Endothelial cell of umbilical vein (primary cell): ENCODE results near the gene NUP54. TPM values are rescaled to one million over a fixed set of nuclear protein-coding genes. Genes with fewer than 3 reads are reported as not detected.
A peak's percentile ranks its signal among the peaks of the same experiment; 100 is the strongest.

Experiments used
- BruUV-seq: library from RNA; stranded (reverse); fragments of 400-500 nt; replicated peaks from 2 replicates; lab custom pipeline; 2021; lab: Mats Ljungman, UMichigan
- CTCF ChIA-PET: fragments of 300-600, 350-600 bp; sonication (Branson Sonifier 250); formaldehyde crosslinking; loops from one replicate; lab custom pipeline; 2021; ENCODE audit warnings: antibody characterized with exemption, inconsistent platforms; lab: Charles Lee
- POLR2A ChIA-PET: fragments of 300-600, 350-600 bp; sonication (Branson Sonifier 250); formaldehyde crosslinking; loops from one replicate; lab custom pipeline; 2021; ENCODE audit warnings: antibody characterized with exemption, inconsistent platforms; lab: Charles Lee
- DNase-seq: peaks from one replicate; pipeline ENCODE4 v3.0.0-alpha.2; 2011; ENCODE audit warnings: low read depth, low spot score
- FAIRE-seq: peaks from 2 replicates; lab custom pipeline; 2011; peaks lifted over from hg19 to GRCh38; lab: Jason Lieb, UNC
- H2AFZ ChIP-seq: 2 replicates; pipeline ENCODE4 v1.6.0; 2012; ENCODE audit warnings: low read depth, low read length, control low read depth, inconsistent platforms
- H3K27ac ChIP-seq: 2 replicates; pipeline ENCODE4 v1.5.1; 2011; ENCODE audit warnings: low read depth, mild to moderate bottlenecking, control low read depth, low read length, moderate library complexity; ENCODE audit not compliant: insufficient read depth
- H3K27me3 ChIP-seq, 2 experiments: 2 replicates each; pipeline versions ENCODE4 v1.6.0 to v1.6.1; 2011; ENCODE audit warnings: low read length in 2 of 2, mixed read lengths in 1 of 2; ENCODE audit not compliant: control insufficient read depth in 2 of 2, insufficient read depth in 2 of 2
- H3K36me3 ChIP-seq, 2 experiments: 2 replicates in 1 of 2; 3 replicates in 1 of 2; pipeline ENCODE4 v1.5.1; 2011; ENCODE audit warnings: low read length in 2 of 2, mild to moderate bottlenecking in 1 of 2, moderate library complexity in 1 of 2; ENCODE audit not compliant: control insufficient read depth in 2 of 2, insufficient read depth in 2 of 2; ENCODE audit errors: extremely low read depth in 1 of 2
- H3K4me1 ChIP-seq: 3 replicates; pipeline ENCODE4 v1.5.1; 2011; ENCODE audit warnings: mild to moderate bottlenecking, low read length; ENCODE audit not compliant: control insufficient read depth, insufficient read depth; ENCODE audit errors: extremely low read depth
- H3K4me2 ChIP-seq: 2 replicates; pipeline ENCODE4 v1.6.1; 2011; ENCODE audit warnings: low read length, control low read depth, mixed read lengths; ENCODE audit not compliant: insufficient read depth
- H3K4me3 ChIP-seq, 3 experiments: fragments of 200-600 bp in 1 of 3; sonication (generic), shearing (Covaris generic) in 1 of 3; replicated peaks in 1 of 3; 2 replicates each; pipeline ENCODE4 v1.5.1; 2011 to 2016; ENCODE audit warnings: control low read depth in 3 of 3, low read length in 3 of 3, mild to moderate bottlenecking in 2 of 3, inconsistent platforms in 1 of 3, low read depth in 1 of 3, moderate library complexity in 1 of 3; ENCODE audit not compliant: insufficient read depth in 1 of 3
- H3K79me2 ChIP-seq: 2 replicates; pipeline ENCODE4 v1.6.0; 2012; ENCODE audit warnings: low read length, inconsistent platforms; ENCODE audit not compliant: control insufficient read depth, insufficient read depth
- H3K9ac ChIP-seq: replicated peaks from 2 replicates; pipeline ENCODE3; 2011; ENCODE audit warnings: low read length, control low read depth; ENCODE audit not compliant: insufficient read depth; ENCODE audit errors: extremely low read depth
- H3K9me1 ChIP-seq: replicated peaks from 3 replicates; pipeline ENCODE4 v1.6.0; 2011; ENCODE audit warnings: mild to moderate bottlenecking, low read length; ENCODE audit not compliant: control insufficient read depth, insufficient read depth; ENCODE audit errors: extremely low read depth
- H3K9me3 ChIP-seq: replicated peaks from 2 replicates; pipeline ENCODE4 v1.5.1; 2012; ENCODE audit warnings: low read length, inconsistent platforms; ENCODE audit not compliant: control insufficient read depth, insufficient read depth
- H4K20me1 ChIP-seq: replicated peaks from 2 replicates; pipeline ENCODE3; 2011; ENCODE audit warnings: mild to moderate bottlenecking, low read length; ENCODE audit not compliant: control insufficient read depth, insufficient read depth; ENCODE audit errors: extremely low read depth
- EZH2 ChIP-seq: IDR thresholded peaks from 2 replicates; pipeline ENCODE4 v1.6.1; 2012; ENCODE audit warnings: borderline replicate concordance, low read depth, mild to moderate bottlenecking, moderate library complexity, low read length, inconsistent platforms; ENCODE audit not compliant: severe bottlenecking
- FOS ChIP-seq: IDR thresholded peaks from 2 replicates; pipeline ENCODE4 v1.6.1; 2011; ENCODE audit warnings: mild to moderate bottlenecking, low read length, moderate library complexity, borderline replicate concordance; ENCODE audit not compliant: insufficient read depth
- GATA2 ChIP-seq: IDR thresholded peaks from 2 replicates; pipeline ENCODE4 v1.7.0; 2011; ENCODE audit warnings: low read depth, mild to moderate bottlenecking, moderate library complexity, mixed read lengths, low read length; ENCODE audit not compliant: insufficient read length, insufficient read depth
- JUN ChIP-seq: IDR thresholded peaks from 2 replicates; pipeline ENCODE4 v1.6.1; 2011; ENCODE audit warnings: borderline replicate concordance, low read depth; ENCODE audit not compliant: insufficient read length, insufficient read depth
- MYC ChIP-seq: IDR thresholded peaks from one replicate; pipeline ENCODE4 v1.6.1; 2011; ENCODE audit warnings: mild to moderate bottlenecking, low read depth, low read length
- POLR2A ChIP-seq: IDR thresholded peaks from 2 replicates; pipeline ENCODE4 v1.6.1; 2012; ENCODE audit warnings: low read depth, mild to moderate bottlenecking, control low read depth, low read length
- POLR2AphosphoS5 ChIP-seq: IDR thresholded peaks from 2 replicates; pipeline ENCODE4 v1.6.1; 2012; ENCODE audit warnings: low read depth, mild to moderate bottlenecking, control low read depth, low read length, moderate library complexity; ENCODE audit not compliant: insufficient read depth
- dilution Hi-C: fragments of 300-500 bp; cut with MboI; formaldehyde crosslinking; loops from one replicate; pipeline ENCODE4 v1.15.0; 2019; ENCODE audit warnings: low sequenced_read_pairs; ENCODE audit not compliant: extremely low pct_ligation_motif_present
- intact Hi-C: fragments of 100-400 bp; cut with micrococcal nuclease; formaldehyde crosslinking; loops from one replicate; pipeline ENCODE4 v1.10.0; 2022
- polyA plus RNA-seq, 4 experiments: library from polyadenylated mRNA; depleted of rRNA in 3 of 4; stranded (reverse) in 3 of 4; unstranded in 1 of 4; fragments of >200 nt; gene quantifications; 2 replicates each; pipeline versions ENCODE4 v1.2.1 to v1.2.3, GENCODE V29; 2011 to 2012; ENCODE audit warnings: missing spikeins in 1 of 4
- total RNA-seq: library from RNA; stranded (reverse); gene quantifications from 2 replicates; pipeline ENCODE4 v1.2.3, GENCODE V29; 2021
- TF ChIP-seq, protein P1 (sequence below), 2 donors: IDR thresholded peaks; 1 replicate in 1 of 2; 2 replicates in 1 of 2; pipeline ENCODE4 v1.5.1; 2011; ENCODE audit warnings: low read length in 2 of 2, mild to moderate bottlenecking in 2 of 2, moderate library complexity in 2 of 2, control low read depth in 1 of 2, inconsistent platforms in 1 of 2, low read depth in 1 of 2; ENCODE audit not compliant: insufficient read depth in 1 of 2; ENCODE audit errors: extremely low read depth in 1 of 2
- TF ChIP-seq, protein P2 (sequence below): IDR thresholded peaks from 2 replicates; pipeline ENCODE4 v1.6.1; 2011; ENCODE audit not compliant: insufficient read depth, insufficient read length

NUP54 gene
- total and polyA plus RNA-seq, 2 donors (not counting 3 experiments of a cell fraction or from before 2014, with no cell fraction given), result 25.7 to 45.7 TPM

DNA sequence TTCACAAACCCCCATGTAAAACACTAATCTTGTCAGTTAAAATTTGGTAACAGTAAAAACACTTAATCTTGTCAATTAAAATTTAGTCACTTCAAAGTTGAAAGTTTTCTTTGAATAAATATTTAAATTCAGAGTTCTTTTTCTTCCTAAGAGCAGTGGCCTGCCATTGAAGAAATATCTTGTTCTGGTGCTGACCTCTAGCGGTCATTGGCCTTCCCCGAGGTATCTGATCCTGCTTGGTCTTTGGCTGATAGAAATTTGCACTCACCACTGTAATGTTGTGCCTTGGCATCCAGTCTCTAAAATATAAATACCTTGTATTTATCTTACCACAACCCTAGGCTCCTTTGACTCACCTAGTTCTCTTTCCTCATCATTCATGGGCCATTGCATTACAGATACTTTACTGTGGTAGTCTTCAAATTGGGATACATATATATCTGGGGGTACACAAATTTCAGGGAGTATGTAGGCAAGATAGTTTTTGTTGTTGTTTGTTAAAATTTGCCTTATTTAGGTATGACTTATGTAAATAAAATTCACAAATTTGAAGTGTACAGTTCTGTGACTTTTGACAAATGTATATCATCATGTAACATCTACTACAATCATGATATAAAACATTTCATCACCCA lies 80.4 kb downstream of the NUP54 start:
- peak; percentile 86 for FAIRE-seq
- H3K9ac ChIP-seq, result no peak overlapping the region
- intact Hi-C loops, result loop anchor here (1.0 to 5.0 kb wide), 3 partner anchors 72 to 170 kb away; no protein-coding TSS in a partner anchor
- H3K27ac ChIP-seq, result no peak overlapping the region
- dilution Hi-C loops, result no loop called here
- ChIA-PET POLR2A (no interaction called here), CTCF (interaction anchor here (1.3 to 6.7 kb wide), 3 partner anchors 13 to 71 kb away, joined by 3 to 127 read pairs (median 4); no protein-coding TSS in a partner anchor)
- no peaks in the 10 kb centered on the region for H3K79me2 ChIP-seq
- no peak overlapping the region for H2AFZ ChIP-seq
- no peak overlapping the region for H3K4me2 ChIP-seq
- no peaks in the 10 kb centered on the region for H4K20me1 ChIP-seq
- TF ChIP-seq GATA2 (no peak), POLR2A (no peak)
- TF ChIP-seq, protein P1, sequence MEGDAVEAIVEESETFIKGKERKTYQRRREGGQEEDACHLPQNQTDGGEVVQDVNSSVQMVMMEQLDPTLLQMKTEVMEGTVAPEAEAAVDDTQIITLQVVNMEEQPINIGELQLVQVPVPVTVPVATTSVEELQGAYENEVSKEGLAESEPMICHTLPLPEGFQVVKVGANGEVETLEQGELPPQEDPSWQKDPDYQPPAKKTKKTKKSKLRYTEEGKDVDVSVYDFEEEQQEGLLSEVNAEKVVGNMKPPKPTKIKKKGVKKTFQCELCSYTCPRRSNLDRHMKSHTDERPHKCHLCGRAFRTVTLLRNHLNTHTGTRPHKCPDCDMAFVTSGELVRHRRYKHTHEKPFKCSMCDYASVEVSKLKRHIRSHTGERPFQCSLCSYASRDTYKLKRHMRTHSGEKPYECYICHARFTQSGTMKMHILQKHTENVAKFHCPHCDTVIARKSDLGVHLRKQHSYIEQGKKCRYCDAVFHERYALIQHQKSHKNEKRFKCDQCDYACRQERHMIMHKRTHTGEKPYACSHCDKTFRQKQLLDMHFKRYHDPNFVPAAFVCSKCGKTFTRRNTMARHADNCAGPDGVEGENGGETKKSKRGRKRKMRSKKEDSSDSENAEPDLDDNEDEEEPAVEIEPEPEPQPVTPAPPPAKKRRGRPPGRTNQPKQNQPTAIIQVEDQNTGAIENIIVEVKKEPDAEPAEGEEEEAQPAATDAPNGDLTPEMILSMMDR (IDR thresholded peaks at IDR 0.05; ENCODE audit: extremely low read depth in 1 of 2, insufficient read depth in 1 of 2, low read depth in 1 of 2, low read length in 2 of 2), result peak; percentile 68 to 70
- TF ChIP-seq, protein P2, sequence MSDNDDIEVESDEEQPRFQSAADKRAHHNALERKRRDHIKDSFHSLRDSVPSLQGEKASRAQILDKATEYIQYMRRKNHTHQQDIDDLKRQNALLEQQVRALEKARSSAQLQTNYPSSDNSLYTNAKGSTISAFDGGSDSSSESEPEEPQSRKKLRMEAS, result no peak
- no peaks in the 10 kb centered on the region for H3K9me1 ChIP-seq
- no peaks in the 10 kb centered on the region for H3K36me3 ChIP-seq
- no peaks in the 10 kb centered on the region for H3K4me1 ChIP-seq
- no TSS peak for BruUV-seq
- peak; percentile 76 for DNase-seq
- no peaks in the 10 kb centered on the region for H3K9me3 ChIP-seq
- H3K4me3 ChIP-seq, result no peak overlapping the region
- H3K27me3 ChIP-seq, result peaks cover 0 to 2% of the 10 kb centered on the region in 2 experiments

GRCh38 chr4:76066546-76066945 lies 81.7 kb downstream of the NUP54 start:
- DNase-seq, result no peak
- TF ChIP-seq MYC (no peak), POLR2A (no peak), JUN (no peak), FOS (no peak), POLR2AphosphoS5 (no peak), GATA2 (no peak), EZH2 (no peak)
- TF ChIP-seq, protein P2, result no peak
- TF ChIP-seq, protein P1 (IDR thresholded peaks at IDR 0.05; ENCODE audit: extremely low read depth in 1 of 2, insufficient read depth in 1 of 2, low read depth in 1 of 2, low read length in 2 of 2), result no peak
- H3K4me1 ChIP-seq, result no peaks in the 10 kb centered on the region
- no peaks in the 10 kb centered on the region for H3K9me3 ChIP-seq
- intact Hi-C loops, result loop anchor here (5.0 kb wide), 2 partner anchors 149 to 169 kb away; no protein-coding TSS in a partner anchor
- no peaks in the 10 kb centered on the region for H3K9me1 ChIP-seq
- no peak overlapping the region for H3K4me3 ChIP-seq
- H4K20me1 ChIP-seq, result no peaks in the 10 kb centered on the region
- no peaks in the 10 kb centered on the region for H3K36me3 ChIP-seq
- H3K27me3 ChIP-seq, result peaks cover 3 to 4% of the 10 kb centered on the region in 2 experiments
- no peak for FAIRE-seq
- no TSS peak for BruUV-seq
- H3K27ac ChIP-seq, result no peak overlapping the region
- H3K9ac ChIP-seq, result no peak overlapping the region
- CTCF ChIA-PET, result interaction anchor here (0.9 to 6.7 kb wide), 5 partner anchors 14 to 171 kb away, joined by 3 to 127 read pairs (median 3); no protein-coding TSS in a partner anchor
- POLR2A ChIA-PET, result no interaction called here
- H3K79me2 ChIP-seq, result no peaks in the 10 kb centered on the region
- no peak overlapping the region for H2AFZ ChIP-seq
- no peak overlapping the region for H3K4me2 ChIP-seq
- dilution Hi-C loops, result no loop called here
